Kasumi-1 (cell line): ENCODE data around the gene SLC6A3.
"Not testable (repeated sequence)": the region's sequence is repeated elsewhere in the genome, so short reads cannot be mapped to it uniquely, and the experiment has no call there.

Experiments
- DNase-seq, 2 experiments: peaks; one replicate each; lab custom pipeline; 2025; lab: John Stamatoyannopoulos, UW

SLC6A3 gene

GRCh38 chr5:1387059-1387755 is 58.0 kb downstream of the SLC6A3 start:
- no peak for DNase-seq

DNA sequence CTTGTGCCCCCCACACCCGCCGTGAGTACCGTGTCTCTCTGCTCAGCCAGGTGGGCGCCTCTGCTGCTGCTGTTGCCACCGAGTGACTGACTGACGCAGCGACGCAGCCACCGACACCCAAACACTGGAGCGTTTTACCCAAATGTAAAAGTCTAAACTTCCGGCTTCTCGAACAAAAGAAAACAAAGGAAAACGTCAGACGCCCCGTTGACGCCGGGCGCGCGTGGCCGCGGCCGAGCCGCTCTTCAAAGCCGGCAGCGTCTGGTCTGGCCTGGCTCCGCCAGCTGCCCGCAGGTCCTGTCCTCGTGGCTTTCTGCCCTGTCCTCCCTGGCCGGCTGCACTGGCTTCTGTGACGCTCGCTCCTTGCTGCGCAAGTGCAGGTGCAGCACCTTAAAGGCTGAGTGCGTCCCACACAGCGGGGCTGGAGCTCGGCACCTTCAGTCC is 58.9 kb downstream of the SLC6A3 start:
- no peak for DNase-seq

- DNase-seq: peak; percentile 32 to 51
These were observed 59.6 kb downstream of the SLC6A3 start for GRCh38 chr5:1385395-1386273.

DNA sequence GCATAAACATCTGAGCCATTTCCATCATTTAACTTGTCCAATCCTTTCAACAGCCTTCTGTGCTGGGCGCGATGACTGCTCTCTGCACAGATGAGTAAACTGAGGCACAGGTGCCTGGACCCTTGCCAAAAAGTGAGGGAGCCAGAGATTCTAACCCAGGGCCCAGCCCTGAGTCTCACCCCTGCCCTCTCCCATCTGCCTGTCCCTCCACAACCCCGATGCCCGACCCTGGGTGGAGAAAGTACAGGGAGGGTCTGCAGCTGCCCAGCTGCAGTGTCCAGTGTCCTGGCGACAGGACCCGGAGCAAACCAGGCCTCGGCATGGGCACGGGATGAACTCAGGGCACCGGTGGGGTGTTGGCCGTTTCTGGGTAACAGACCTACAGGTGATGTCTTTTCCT is 60.7 kb downstream of the SLC6A3 start:
- no peak for DNase-seq

GRCh38 chr5:1383886-1384401 is 61.3 kb downstream of the SLC6A3 start:
- no peak for DNase-seq

GRCh38 chr5:1383344-1383743 is 61.9 kb downstream of the SLC6A3 start:
- DNase-seq: no peak

- DNase-seq: no peak
These were observed 63.0 kb downstream of the SLC6A3 start for GRCh38 chr5:1382248-1382700.

DNA sequence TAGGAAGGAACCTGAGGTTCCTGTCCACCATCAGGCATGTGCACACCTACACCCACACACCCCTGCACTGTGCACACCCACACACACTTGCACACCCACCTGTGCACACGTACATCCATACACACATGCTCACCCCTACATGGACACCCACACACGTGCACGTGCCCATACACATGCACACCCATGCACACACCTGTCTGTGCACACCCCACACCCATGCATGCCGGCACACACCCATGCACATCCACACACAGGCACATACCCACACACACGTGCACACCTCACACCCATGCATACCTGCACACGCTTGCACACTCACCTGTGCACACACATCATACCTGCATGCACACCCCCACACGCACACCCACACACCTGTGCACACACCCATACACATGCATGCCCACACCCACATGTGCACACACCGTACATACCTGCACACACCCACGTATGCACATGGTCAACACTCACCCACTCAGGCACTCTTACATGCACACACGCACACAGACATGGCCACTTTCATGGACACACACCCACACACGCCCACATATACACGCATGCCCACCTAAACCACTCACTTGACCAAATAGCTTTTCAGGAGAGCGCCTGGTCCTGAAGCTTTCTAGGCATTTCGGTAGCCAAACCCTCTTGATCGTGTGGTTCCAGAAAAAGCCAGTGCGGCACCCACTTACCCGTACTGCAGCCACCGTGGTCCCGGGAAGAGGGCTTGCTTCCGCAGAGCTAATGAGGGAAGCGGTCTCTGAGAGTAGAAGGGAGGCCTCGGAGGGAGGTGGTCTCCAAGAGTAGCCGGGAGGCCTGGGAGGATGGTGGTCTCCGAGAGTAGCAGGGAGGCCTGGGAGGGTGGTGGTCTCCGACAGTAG is 63.6 kb downstream of the SLC6A3 start:
- no peak for DNase-seq

DNA sequence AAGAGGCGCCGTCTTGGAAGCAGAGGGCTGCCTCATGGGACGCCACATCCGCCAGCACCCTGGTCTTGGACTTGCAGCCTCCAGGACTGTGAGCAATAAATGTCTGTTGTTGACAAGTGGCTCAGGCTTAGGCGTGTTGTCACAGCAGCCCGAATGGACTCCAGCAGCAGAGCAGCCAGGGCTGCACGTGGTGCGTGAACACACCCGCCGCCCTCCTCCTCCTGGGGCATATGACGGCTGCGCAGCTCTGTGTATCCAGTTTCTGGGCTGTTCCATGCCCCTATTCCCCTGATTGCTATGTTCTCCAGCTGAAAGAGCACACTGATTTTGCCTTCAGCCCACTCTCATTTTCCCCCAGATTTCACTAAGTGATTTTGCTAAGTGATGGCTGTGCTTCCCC is 64.3 kb downstream of the SLC6A3 start:
- no peak for DNase-seq

- DNase-seq: peak; percentile 38 to 40
These were observed 65.0 kb downstream of the SLC6A3 start for GRCh38 chr5:1380011-1380817.

DNA sequence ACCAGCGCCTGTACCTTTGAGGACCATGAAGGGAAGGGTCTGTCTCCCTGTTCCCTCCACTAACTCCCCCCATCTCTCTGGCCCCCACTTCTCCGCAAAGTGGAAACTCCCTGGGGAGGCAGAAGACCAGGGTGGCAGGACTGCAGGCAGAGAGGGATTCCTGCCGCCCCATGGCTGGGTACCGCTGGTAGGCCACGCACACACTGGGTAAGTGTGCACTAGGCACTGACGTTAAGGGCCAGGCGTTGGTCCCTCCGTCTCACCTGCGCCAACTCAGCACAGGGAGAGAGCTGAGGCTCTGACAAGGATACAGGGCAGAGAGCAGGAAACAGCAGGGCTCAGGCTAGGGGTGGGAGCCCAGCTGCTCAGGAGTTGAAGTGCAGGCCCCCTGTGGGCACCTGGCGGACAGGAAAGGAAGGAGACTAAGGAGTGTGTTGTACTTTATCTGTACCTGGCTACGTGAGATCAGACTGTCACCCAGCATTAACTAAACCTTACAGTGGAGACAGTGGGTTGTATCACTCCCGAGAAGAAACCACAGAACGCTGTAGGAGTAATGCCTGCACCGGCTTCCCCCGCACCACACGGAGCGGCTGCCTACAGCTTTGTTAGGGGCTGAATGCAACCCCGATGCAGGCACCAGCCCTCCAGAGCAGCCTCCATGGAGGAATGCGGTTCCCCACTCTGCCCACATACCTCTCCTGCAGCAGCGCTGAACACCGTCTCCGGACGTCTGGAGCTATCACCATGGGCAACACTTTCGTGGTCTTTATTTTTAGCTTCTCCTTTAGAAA is 66.2 kb downstream of the SLC6A3 start:
- no peak for DNase-seq

GRCh38 chr5:1378096-1378495 is 67.1 kb downstream of the SLC6A3 start:
- no peak for DNase-seq

DNA sequence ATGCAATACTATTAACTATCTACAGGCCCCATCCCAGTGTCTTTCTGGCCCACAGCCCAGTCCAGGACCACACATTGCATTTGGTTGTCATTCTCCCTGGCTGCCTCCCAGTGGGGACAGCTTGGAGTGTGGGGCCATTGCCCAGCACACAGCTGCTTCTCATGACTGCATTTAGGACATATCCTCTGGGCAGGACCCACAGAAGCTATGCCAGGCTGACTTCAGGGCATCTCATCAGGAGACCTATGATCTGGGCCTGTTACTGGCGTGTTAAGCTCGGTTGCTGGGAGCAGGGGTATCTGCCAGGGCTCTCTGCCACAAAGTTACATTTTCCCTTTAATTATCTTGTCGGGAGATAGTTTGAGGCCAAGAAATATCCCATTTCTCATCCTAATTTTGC is 68.3 kb downstream of the SLC6A3 start:
- no peak for DNase-seq

GRCh38 chr5:1375871-1376810 is 69.1 kb downstream of the SLC6A3 start:
- DNase-seq: no peak

DNA sequence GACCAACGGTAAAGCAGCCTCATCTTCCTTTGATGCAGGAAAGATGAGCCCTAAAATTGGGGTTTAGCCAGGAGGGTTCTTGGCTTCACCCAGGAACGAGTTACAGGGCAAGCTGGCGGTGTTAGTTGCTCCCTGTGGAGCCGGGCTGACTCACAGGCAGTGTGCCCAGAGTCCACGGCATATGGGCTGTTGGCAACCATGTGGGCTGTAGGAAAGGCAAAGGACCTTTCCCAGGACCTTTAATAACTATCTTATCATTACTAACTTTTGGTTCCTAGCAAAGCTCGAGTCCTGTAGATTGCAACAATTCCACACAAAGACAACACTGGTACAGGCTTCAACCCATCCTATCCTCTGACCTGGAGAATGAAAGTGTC is 70.6 kb downstream of the SLC6A3 start:
- no peak for DNase-seq

GRCh38 chr5:1374030-1374678 is 71.1 kb downstream of the SLC6A3 start:
- no peak for DNase-seq

DNA sequence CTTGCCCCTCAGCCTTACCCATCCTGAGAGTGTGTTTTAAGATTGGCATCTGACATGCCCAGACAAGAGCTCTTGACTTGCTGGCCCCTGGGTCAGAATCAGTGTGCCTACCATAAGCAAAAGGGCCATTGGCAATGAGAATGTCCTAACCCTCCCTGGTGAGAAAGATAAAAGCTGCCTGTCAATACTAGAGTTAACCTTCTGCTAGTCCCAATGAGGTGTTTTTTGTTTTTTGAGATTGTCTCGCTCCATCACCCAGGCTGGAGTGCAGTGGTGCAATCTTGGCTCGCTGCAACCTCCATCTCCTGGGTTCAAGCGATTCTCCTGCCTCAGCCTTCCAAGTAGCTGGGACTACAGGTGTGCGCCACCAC is 73.3 kb downstream of the SLC6A3 start:
- not testable (repeated sequence) for DNase-seq

- DNase-seq: no peak
These were observed 73.8 kb downstream of the SLC6A3 start for GRCh38 chr5:1371218-1371971.
